ENCODE results near the gene HMX3.

HMX3 gene

GRCh38 chr10:123180101-123181090 lies 44.6 kb downstream of the HMX3 start:
- no peak for DNase-seq

- DNase-seq, result no peak
Observed at GRCh38 chr10:123183724-123184123, 48.0 kb downstream of the HMX3 start.

GRCh38 chr10:123187781-123188180 lies 52.0 kb downstream of the HMX3 start:
- DNase-seq, result no peak

Data from NK-92 treated with Interleukin-12 subunit alpha and Interleukin-12 subunit beta, amount 100 ng/mL, for 24 hours (cell line).